ENCODE measurements around the gene SYNE2.

Gene SYNE2

DNA sequence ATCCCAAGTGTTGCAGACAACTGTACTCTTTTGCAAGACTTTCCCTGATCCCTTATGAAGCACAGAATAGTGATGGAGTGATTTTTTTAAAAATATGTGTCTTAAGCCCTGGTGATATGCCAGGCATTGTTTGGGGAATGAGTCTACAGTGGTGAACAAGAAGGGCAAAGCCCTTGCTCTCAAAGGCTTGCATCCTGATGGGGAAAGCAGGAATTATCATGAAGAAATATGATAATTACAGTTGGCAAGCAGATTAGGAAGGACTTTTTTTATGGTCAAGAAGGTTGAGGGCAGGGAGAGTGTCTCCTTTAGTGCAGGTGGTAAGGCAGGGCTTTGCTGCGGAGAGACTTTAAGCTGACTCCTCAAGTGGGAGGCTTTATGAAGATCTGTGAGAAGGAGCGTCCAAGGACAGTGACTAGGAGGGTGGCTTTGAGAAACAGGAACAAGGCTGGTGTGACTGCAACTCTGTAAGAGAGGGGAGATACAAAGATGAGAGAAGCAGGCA lies 100.2 kb downstream of the SYNE2 start:
- no peak for DNase-seq (ENCODE audit: low spot score)

DNA sequence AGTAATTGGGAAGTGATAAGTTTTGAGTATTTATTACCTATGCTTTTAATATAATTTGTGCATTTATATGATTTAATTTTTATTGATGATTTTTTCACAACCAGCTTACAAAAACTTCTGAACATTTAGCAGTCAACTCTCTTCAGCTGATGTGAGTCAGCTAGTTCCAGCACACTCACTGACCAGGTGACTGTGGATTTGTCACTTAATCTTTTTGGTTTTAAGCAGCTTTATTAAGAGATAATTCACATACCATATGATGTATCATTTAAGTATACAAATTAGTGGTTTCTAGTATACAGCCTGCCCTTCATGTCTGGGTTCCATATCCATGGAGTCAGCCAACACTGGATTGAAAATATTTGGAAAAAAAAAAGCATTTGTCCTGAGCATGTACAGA lies 103.5 kb downstream of the SYNE2 start:
- no peak for DNase-seq (ENCODE audit: low spot score)

DNA sequence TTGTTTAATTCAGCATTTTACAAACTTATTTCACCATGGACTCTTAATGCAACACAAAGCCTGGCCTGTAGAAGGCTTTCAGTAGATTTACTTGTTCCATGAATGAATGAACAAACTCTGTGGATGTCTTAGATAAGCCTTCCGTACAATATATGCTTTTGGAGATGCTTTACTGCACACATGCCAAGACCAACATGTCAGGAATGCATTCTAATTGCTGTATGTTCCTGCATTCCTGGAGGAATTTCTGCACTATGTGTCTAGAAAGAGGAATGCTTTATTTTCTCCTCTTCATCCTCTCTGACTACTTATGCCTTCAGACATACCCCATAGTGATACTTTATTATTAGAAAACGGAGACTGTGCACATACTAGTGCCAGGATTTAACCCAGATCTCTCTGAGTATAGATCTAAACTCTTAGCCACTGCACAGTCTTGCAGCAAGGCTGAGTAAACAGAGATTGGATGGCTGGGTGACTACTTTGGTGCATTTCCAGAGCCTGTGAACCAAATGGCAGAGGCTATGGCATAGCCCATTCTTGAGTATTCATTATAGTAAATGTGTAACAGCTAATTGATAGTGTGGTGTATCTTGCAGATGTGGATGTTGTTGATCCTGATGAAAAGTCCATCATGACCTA lies 108.2 kb downstream of the SYNE2 start:
- DNase-seq (ENCODE audit: low spot score): no peak

DNA sequence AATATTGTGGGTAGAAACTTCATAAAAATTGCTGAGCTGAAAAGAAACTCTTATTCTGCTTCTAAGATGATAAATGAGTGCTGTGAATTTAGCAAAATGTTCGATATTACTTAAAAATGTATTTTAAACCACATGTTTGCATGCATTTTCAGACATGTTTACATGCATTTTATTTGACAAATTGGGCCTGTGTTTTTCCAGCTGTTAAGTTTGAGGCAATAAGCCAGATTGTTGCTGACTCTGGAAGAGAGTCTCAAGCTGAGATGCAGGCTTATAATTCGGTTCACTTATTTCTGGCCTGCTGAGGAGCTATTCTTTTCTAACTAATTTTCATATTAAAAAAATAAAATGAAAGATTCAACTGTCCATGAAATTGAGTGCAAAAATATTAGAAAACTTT lies 110.1 kb downstream of the SYNE2 start:
- DNase-seq (ENCODE audit: low spot score): no peak

DNA sequence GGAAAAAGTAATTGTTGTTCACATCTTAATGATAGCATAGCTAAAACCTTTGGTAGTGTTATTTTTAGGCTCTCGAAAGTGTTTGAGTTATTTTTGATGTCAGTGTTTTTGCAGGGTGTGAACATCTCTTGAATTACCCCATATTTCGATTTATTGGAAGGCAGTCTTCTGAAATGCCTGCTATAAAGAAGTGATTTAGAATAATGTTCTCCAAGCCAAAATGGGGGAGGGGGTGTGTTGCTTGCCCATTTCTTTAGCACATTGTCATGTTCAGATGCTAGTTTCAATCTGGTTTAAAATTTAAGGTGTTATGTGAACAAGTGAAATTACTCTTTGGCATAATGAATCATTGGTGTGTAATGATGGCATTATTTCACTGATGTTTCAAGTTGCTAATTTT lies 110.6 kb downstream of the SYNE2 start:
- DNase-seq (ENCODE audit: low spot score): no peak

DNA sequence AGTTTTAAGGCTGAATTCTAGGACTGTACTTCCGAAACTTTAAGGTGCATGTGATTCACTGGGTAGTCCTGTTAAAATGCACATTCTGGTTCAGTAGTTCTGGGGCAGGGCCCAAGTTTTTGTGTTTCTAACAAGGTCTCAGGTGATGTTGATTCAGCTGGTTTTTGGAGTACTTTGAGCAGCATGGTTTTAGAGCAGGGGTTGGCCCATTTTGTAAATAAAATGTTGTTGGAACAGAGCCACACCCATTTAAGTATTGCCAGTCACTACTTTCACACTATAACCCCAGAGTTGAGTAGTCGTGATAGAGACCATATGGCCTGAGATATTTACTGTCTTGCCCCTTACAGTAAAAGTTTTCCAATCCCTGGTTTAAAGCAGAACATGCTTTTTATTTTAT lies 111.3 kb downstream of the SYNE2 start:
- DNase-seq (ENCODE audit: low spot score): no peak

DNA sequence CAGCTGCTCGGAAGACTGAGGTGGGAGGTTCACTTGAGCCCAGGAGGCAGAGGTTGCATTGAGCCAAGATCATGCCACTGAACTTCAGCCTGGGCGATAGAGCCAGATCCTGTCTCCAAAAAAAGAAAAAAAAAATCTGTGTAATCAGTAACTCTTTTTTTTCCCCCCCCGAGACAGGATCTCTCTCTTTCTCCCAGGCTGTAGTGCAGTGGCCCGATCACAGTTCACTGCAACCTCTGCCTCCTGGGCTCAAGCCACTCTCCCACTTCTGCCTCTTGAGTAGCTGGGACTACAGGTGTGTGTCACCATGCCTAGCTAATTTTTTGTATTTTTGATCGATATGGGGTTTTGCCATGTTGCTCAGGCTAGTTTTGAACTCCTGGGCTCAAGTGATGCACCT lies 113.6 kb downstream of the SYNE2 start:
- no peak for DNase-seq (ENCODE audit: low spot score)

DNA sequence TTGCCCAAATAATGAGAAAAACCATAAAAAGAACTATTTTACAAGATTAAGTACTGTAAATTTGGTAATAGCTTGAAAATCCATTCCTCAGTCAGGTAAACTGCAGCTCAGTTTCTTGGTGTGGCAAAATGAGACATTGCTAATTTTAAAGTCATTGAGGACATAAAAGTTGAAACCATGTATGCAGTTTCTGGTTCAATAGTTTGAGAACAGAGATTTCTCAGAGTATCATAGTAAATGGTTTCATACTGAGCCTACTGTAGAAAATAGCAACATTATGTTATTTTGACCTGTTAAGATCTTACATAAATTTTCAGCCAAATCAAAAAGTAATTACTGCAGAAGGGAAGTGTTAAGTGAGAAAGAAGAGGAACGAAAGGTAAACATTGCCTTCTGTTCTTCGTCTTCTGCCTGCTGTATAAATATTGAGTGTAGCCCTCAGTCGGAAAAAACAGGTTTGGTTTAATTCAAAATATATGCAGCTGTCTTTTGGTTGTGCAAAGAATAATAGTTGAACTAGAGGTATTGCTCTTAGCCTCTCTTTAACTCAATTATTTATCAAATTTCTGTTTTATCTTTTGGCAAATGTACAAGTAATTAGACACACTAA lies 119.6 kb downstream of the SYNE2 start:
- no peak for DNase-seq (ENCODE audit: low spot score)

DNA sequence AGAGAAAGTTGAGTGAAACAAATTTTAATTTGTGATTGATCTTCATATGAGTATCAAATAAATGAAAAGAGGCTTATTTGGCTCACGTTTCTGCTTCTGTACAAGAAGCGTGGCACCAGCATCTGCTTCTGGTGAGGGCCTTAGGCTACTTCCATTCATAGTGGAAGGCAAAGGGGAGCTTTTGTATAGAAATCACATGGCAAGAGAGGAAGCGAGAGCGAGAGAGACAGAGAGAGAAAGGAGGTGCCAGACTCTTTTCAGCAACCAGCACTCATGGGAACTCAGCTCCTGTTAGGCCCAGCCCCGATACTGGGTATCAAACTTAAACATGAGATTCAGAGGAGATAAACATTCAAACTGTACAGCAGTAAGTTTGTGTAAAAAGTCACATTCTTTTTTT lies 121.4 kb downstream of the SYNE2 start:
- DNase-seq (ENCODE audit: low spot score): no peak

DNA sequence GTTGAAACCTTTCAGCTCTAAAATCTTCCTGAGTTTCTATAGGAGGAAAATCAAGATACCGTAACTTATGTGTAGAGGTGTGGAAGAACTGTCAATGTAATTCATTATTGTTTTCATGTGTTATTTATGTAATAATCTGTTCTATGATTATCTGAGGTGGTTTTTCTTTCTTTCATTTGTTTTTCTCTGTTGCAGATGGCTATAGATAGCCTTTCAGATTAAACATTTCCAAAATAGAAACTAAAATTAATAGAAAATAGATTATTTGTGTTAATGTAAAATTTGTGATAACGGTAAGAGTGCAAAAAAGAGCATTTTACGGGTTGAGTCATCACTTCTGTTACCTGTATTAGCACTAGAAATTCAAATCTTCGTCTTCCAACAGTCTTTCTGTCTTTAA lies 128.8 kb downstream of the SYNE2 start:
- no peak for DNase-seq (ENCODE audit: low spot score)

DNA sequence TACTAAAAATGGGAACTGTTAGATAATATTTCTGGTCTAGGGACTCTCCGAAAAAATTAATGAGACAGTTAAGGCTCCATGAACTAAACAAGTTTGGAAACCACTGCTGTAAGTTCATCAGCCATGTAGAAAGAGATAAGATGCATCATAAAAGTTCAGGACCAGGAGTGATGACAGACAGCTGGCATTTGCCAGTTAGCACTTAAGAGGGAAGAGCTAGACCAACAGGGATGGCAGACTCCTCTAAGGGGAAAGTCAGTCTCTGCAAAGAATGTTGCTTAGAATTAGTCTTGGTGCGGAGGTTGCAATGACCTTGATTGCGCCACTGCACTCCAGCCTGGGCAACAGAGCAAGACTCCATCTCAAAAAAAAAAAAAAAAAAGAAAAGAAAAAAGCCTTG lies 129.4 kb downstream of the SYNE2 start:
- no peak for DNase-seq (ENCODE audit: low spot score)

DNA sequence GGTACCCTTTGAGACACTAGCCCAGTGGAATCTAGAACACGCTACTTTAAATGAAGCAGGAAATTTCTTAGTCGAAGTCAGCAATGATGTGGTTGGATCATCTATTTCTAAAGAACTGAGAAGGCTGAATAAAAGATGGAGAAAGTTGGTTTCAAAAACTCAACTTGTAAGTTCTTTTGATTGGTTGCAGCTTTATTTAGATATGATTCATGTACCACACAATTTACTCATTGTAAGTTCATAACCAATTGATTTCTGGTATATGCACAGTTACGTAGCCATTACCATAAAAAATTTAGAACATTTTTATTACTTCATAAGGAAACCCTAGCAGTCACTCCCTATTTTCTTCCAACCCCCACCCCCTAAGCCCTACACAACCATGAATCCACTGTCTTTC lies 129.8 kb downstream of the SYNE2 start:
- DNase-seq (ENCODE audit: low spot score): no peak

DNA sequence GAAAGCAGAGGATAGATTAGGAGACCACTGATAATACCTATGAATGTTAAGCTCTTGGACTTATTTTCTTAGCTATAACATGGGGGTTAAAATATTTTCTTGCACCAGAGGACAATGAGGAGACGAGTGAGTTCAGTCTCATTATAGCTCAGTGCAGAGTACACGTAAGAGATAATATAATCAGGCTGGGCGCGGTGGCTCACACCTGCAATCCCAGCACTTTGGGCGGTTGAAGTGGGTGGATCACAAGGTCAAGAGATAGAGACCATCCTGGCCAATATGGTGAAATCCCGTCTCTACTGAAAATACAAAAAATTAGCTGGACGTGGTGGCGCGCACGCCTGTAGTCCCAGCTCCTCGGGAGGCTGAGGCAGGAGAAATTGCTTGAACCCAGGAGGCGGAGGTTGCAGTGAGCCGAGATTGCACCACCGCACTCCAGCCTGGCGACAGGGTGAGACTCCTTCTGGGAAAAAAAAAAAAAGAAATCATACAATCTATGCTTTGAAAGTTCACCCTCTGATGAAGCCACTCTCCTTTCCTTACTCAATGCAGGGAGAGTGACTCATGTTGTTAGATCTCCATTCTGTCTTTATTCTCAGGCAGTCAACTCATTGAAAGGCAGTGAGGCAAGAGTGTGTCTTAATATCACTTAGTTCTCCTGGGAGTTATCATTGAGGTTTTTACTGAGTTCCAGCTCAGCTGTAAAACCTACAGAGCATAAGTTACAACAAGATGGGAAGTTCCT lies 134.2 kb downstream of the SYNE2 start:
- DNase-seq (ENCODE audit: low spot score): peak; percentile 5

DNA sequence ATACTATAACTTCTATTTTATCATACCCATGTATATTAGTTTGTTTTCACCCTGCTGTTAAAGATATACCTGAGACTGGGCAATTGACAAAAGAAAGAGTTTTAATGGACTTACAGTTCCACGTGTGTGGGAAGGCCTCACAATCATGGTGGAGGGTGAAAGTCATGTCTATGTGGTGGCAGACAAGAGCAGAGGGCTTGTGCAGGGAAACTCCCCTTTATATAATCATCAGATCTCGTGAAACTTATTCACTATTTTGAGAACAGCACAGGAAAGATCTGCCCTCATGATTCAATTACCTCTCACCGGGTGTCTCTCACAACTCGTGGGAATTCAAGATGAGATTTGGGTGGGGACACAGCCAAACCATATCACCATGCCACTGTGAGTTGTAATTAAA lies 135.8 kb downstream of the SYNE2 start:
- no peak for DNase-seq (ENCODE audit: low spot score)

DNA sequence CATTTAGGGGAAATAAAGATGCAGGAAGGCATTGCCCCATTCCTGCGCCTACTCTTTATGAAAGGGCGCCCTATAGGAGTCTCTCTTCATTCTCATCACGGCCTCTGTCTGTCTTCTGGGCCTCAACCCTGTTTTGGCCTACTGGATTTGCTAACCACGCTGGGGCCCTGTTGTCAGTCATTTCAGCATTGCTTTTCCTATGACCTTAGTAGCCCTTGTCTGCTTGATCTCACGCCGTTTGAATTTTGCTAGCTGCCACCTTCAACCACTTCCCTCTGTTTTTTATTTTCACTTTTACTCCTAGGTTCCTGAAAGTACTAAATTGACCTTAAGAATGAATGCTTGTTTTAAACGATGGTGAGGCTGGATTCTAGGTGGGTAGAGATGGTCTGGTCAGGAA lies 139.0 kb downstream of the SYNE2 start:
- no peak for DNase-seq (ENCODE audit: low spot score)

DNA sequence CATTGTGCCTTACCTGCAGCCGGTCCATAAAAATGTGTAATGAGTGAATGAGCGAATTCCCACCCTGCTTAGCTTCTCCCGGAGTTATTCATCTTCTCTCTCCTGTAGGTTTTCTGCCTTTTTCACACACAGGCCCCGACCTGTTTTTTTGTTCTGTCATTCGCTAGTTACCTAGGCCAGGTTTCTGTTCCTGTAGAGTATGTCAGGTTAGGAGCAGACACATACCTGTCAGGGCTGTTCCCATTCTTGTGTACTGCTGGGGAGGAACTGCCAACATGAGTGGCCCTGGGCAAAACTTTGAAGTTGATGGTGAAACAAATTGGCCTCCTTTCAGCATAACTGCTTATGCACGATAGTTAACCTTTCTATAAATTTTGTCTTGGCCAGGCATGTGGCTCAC lies 140.1 kb downstream of the SYNE2 start:
- DNase-seq (ENCODE audit: low spot score): no peak

DNA sequence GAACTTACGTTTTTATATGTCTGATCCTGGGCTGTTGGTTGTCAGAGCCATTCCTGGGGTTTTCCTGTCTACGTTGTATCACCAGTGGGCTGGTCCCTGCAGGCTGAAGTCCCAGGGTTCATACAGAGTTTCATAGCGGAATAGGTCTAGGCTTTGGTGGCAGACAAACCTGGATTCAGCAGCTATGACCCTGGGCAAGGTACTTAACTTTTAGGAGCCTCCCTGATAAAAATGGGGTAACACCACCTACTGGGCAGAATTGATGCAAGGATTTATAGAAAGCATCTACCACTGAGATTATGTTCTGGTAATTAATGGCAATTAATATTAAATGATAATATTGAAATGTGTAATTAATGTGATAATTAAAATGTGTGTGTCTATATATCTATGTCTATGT lies 141.2 kb downstream of the SYNE2 start:
- no peak for DNase-seq (ENCODE audit: low spot score)

DNA sequence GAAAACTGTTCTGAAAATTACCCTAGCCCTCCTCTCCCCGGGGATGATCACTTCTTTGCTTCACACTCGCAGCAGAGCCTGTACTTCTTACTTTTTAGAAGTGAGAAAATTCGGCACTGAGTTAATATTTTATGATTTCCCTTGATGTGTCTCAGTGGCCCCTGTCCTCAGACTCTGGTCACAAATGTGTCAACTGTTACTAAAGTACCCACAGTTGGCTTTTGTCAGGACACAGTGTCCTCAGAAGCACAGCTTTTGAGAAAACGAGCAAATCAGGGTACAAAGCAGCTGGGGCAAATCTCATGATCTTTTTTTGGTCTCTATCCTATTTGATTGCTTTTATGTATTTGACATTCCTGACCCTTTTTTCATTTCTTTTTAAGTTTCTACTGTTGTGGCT lies 142.5 kb downstream of the SYNE2 start:
- DNase-seq (ENCODE audit: low spot score): no peak

DNA sequence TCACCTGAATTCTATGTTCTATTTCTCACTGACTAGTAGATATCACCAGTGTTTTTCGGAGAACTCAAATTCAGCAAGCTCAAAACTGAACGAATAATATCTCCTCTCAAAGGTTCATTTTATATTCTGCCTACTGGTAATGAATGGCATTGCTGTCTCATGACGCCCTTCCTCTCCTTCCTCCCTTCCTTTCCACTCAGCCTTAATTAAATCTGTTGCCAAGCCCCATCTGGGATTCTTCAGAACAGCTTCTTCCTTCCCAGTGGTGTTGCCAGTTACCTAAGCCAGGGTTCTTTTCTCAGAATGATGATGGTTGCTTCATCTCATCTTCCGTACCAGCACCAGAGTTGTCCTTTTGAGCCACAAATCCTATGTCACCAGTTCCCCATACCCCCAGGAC lies 143.2 kb downstream of the SYNE2 start:
- DNase-seq (ENCODE audit: low spot score): no peak

DNA sequence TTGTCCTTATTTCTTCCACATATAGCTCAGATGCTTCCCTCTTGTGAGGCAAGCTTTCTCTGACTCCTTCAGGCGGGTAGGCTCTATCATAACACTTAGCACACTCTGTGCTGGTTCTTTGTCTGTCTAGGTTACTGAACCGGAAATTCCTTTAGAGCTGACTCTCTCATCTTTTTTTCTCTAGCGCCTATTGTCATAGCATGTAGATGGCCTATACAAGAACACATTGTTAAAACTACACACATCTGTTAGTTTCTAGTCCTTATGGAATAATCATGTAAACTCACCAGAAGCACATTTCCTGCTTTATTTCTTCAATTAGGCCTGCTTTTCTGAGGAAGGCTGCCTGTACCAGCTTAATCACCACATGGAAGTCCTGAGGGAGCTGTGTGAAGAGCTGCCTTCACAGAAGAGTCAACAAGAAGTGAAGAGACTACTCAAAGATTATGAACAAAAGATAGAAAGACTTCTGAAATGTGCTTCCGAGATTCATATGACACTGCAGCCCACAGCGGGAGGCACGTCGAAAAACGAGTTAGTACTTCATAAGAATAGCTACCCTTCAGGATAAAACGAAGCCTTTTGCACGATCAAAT lies 143.9 kb downstream of the SYNE2 start:
- no peak for DNase-seq (ENCODE audit: low spot score)

DNA sequence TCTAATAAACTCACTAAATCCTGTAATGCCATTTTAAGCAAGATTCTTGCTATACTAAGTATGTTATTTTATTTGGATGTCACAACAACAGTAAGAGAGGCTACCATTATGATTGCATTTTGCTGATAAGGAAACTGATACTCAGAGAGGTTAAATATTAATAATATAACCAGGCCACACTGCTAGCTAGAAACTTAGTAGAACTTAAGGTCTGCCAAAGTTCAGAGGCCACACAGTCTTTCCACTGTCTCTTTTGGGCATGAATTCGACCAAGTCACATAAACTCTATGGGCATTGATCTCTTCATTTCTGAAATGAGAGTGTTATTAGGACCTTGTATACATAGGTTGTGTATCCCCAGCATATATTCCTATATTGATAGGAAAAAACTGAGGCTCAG lies 147.9 kb downstream of the SYNE2 start:
- DNase-seq (ENCODE audit: low spot score): no peak

DNA sequence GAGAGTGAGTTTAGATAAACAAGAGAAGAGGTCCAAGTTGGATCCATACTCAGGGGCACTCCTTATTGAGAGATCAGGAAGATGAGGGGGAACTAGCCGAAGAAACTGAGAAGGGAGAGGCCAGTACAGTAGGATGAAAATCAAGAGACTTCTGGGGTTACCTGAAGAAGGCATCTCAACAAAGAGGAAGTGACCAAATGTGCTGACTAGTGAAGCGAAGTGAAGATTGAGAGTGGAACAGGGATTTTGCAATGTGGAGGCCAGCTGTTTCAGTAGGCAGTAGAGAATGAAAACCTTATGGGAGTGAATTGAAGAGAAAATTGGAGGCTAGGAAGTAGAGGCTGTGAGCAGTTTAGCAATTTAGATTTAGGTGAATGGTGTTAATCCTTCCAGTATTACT lies 153.0 kb downstream of the SYNE2 start:
- no peak for DNase-seq (ENCODE audit: low spot score)

DNA sequence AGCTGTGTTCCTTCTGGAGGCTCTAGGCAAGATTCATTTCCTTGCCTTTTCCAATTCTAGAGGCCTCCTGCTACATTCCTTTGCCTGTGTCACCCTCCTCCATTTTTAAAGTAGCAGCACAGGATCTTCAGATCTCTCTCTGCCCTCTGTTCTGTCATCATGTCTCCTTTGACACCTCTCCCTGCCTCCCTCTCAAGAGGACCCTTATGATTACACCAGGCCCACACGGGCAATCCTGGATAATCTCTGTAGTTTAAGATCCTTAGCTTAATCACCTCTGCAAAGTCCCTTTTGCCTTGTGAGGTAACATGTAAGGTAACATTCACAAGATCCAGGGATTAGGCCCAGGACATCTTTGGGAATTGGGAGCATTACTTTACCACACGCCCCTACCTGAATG lies 155.2 kb downstream of the SYNE2 start:
- DNase-seq (ENCODE audit: low spot score): no peak

Data from kidney capillary endothelial cell (primary cell).